ENCODE data around the gene NFKBIA. TPM values are rescaled to one million over a fixed set of nuclear protein-coding genes. Genes with fewer than 3 reads are reported as not detected.
"Not testable (repeated sequence)": the region's sequence is repeated elsewhere in the genome, so short reads cannot be mapped to it uniquely, and the experiment has no call there.

The NFKBIA gene
- total and polyA plus RNA-seq, 12 donors = 41.0 to 98.5 (median 68.6) TPM

DNA sequence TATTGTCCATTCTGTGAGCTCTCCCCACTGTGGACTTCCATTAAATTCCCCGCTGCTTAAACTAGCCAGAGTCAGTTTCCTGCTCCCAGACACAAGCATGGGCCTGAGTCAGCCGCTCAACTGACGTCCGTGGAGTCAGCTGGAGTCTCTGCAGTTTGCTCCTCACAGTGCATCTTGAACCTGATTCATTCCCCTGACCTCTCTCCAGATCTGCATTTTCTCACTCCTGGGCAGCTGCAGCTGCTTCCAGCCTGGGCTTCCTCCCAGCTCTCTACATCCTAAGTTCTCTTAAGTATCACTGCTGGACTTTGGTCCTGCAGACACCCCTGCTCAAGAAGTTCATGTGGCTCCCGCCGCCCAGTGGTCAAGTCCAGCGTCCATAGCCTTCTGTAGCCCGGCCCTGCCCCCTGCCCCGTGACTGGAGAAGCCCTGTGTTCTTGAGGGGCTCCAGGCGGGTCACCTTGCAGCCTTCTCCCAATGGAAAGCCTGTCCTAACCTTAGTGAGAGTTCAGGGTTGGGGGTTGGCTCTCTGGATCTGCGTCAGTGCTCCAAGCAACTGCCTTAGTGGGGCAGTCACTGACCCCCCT is 20.0 kb downstream of the NFKBIA start:
- H3K36me3 ChIP-seq = no peaks in the 10 kb centered on the region
- peak overlapping the region; percentile 65 to 90 (median 86) for H3K27ac ChIP-seq
- intact Hi-C loops (cut with DNase I) = loop anchor here in 3 of 10 donors (1.0 to 5.0 kb wide), 4 partner anchors 20 to 92 kb away; partner anchors contain the start of genes NFKBIA (in 1 of the 3) and PSMA6 (in 1 of the 3)
- H3K4me3 ChIP-seq = no peak overlapping the region
- H3K4me1 ChIP-seq = peaks cover 18 to 39% (median 30%) of the 10 kb centered on the region in 9 donors
- no peaks in the 10 kb centered on the region for H3K27me3 ChIP-seq
- TF ChIP-seq CTCF (IDR thresholded peaks at IDR 0.05) = peak in 8 of 9 donors; percentile 19 to 51 (median 36)
- 37 to 41% methylated on average over 11 of the region's 11 CpGs for WGBS, 2 donors
- ATAC-seq = peak; percentile 58 to 76 (median 66)
- peak; percentile 62 to 70 for DNase-seq
- no peaks in the 10 kb centered on the region for H3K9me3 ChIP-seq

DNA sequence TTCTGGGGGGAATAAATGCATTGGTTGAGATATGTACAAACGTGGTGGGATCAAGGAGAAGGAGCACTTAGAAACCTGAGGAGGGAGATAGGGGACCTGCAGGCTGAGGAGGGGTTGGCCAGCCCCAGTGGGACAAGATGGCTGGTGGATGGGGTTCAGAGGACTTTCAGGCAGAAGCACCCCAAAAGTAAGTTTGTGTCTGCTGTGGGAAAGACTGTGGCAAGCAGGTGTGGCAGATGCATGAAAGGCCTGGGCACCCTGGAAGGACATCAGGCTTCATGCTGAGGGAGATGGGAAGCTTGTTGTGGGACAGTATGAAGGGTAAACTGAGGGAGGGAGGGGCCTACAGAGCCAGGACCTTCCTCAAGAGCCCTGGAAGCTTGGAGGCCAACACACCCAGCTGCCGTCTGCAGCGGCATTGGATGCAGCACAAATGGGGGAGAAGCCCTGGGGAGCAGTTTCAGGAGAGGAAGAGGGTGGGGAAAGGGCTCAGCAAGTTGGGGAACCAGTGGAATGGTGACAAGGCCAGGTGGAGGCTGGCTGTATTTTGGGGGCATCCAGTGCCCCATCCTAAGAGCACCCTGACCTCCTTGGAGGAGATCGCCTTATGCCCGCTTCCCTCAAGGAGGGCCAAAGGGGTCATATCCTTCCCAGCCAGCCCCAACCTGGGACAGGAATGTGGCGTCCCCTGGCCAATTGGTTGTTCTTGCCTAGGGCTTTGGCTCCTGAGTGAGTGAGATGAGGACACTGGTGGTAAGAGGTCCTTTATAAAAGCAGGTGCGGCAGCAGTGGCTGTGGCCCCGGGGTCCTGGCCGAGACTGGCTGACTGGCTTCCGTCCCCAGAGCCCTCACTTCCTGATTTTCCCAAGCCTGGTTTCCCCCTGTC is 20.7 kb downstream of the NFKBIA start:
- H3K9me3 ChIP-seq = no peaks in the 10 kb centered on the region
- ATAC-seq (no peak), DNase-seq (no peak)
- H3K36me3 ChIP-seq = no peaks in the 10 kb centered on the region
- H3K4me1 ChIP-seq = peaks cover 18 to 39% (median 30%) of the 10 kb centered on the region in 9 donors
- H3K27ac ChIP-seq = peak overlapping the region; percentile 65 to 90 (median 86)
- H3K27me3 ChIP-seq = no peaks in the 10 kb centered on the region
- intact Hi-C loops (cut with DNase I) = loop anchor here in 1 of 10 donors (2.0 kb wide), 2 partner anchors 47 to 91 kb away; partner anchors contain the start of gene PSMA6
- no peak overlapping the region for H3K4me3 ChIP-seq
- TF ChIP-seq CTCF (IDR thresholded peaks at IDR 0.05) = no peak
- 77 to 78% methylated on average over 10 of the region's 10 CpGs for WGBS, 2 donors

DNA sequence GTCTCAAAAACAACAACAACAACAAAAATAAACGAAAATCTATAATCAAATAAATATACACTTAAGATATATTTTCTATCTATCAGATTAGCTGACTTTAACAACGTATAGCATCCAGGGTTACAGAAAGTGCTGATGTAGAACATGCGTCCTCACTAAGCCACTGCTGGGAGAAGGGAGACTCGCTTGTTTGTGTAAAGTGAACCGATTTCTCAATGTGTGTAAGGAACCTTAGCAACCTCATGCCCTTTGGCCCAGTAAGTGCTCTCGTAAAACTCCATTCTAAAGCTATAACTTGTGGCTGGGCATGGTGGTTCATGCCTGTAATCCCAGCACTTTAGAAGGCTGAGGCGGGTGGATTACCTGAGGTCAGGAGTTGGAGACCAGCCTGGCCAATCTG is 23.8 kb downstream of the NFKBIA start:
- TF ChIP-seq CTCF (IDR thresholded peaks at IDR 0.05) = no peak
- Histone ChIP-seq H3K9me3 (no peaks in the 10 kb centered on the region), H3K36me3 (no peaks in the 10 kb centered on the region), H3K4me1 (peaks cover 13 to 32% (median 22%) of the 10 kb centered on the region in 9 donors), H3K27me3 (no peaks in the 10 kb centered on the region), H3K27ac (no peak overlapping the region), H3K4me3 (no peak overlapping the region)
- DNase-seq (no peak), ATAC-seq (no peak)
- intact Hi-C loops (cut with DNase I) = no loop called here
- WGBS, 2 donors = 83 to 89% methylated on average over 7 of the region's 7 CpGs

- ATAC-seq; H3K27ac ChIP-seq; DNase-seq; H3K36me3 ChIP-seq; intact Hi-C loops (cut with DNase I); H3K4me3 ChIP-seq; H3K9me3 ChIP-seq; H3K27me3 ChIP-seq: not testable (repeated sequence)
- 88 to 90% methylated on average over 9 of the region's 9 CpGs for WGBS, 2 donors
- H3K4me1 ChIP-seq = peaks cover 3 to 31% (median 8%) of the 10 kb centered on the region in 9 donors
Observed at GRCh38 chr14:35379234-35379933, 25.2 kb downstream of the NFKBIA start.
